ENCODE measurements around the gene CYP27A1.
"Not testable (repeated sequence)": the region's sequence is repeated elsewhere in the genome, so short reads cannot be mapped to it uniquely, and the experiment has no call there.

CYP27A1 gene

DNA sequence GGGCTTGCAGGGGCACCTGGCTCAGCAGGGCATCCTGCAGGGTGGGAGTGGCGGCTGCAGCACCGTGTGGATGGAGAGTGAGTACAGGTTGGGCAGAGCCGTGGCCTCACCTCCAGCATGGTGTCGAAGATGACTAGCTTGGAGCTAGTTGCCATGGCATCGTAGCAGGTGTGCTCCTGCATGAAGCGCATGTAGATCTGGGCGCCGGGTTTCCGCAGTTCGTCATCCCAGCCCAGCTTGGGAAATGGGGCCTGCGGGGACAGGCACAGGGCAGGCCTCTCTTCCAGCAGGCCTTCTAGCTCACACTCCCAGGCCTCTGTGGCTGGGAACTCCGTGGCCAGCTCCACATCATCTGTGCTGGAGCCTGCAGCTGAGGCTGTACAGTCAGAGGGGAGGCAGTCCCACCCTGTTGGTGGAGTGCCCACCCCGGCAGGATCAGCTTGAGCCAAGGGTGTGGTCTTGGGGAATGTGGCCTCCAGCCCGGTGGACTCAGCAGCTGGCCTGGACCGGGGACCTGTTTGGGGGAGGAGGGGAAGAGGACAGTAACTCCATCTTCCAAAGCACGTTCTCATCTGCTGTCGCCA is 48.0 kb downstream of the CYP27A1 start:
- DNase-seq (ENCODE audit: insufficient read length, low spot score) (no peak), FAIRE-seq (no peak)

GRCh38 chr2:218830526-218831306 is 48.8 kb downstream of the CYP27A1 start:
- FAIRE-seq (no peak), DNase-seq (ENCODE audit: insufficient read length, low spot score) (no peak)

DNA sequence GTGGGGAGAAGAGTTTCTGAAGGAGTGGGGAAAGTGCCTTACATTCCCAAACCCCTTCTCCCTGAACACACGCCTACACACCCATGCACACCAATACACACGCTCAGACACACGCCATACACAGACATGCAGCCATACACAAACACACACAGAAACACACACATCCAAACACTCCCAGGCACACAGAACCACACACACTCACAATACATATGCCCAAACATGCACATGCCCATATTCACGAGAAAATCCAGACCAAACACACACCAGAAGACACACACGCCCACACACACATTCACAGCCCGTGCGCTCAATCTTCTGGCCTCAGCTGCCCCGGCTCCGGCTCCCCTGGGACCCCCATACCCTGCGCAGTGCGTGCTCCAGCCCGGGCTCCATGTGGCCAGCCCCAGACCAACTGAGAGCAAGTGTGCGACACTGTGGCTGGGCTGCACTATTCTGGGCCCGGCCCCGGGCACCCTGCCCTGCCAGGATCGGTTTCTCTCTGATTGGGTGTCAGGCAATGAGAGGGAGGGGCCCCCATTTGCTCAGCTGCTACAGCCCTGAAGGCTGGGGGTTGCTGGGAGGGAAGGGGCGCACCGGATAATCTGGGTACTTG is 49.5 kb downstream of the CYP27A1 start, which contains the start of gene PRKAG3:
TSS of gene PRKAG3 (minus strand) at position 426 of the 613 bp plus-strand sequence.
- peak; percentile 90 for FAIRE-seq
- no peak for DNase-seq (ENCODE audit: insufficient read length, low spot score)

GRCh38 chr2:218832081-218832480 is 50.1 kb downstream of the CYP27A1 start:
- DNase-seq (ENCODE audit: insufficient read length, low spot score) (no peak), FAIRE-seq (no peak)

DNA sequence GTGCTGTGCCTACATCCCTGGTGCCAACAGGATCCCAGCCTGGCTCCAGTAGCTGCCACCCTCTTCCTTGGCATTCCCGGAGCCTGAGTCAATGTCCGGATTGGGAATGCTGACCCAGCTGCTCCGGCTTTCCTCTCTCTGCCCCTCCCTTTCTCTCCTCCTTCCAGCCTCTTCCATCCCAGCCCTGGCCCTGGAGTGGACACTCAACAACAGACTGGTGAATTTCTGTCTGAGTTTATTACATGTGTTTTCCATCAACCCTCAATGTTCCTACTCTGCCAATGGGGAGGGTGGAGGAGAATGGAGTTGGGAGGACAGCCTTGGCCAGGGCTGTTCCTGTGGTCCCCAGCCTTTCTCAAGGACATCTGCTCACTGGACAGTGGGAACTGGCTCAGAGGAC is 50.6 kb downstream of the CYP27A1 start:
- peak; percentile 69 for FAIRE-seq
- DNase-seq (ENCODE audit: insufficient read length, low spot score), result peak; percentile 44

GRCh38 chr2:218833023-218833609 is 51.2 kb downstream of the CYP27A1 start:
- DNase-seq (ENCODE audit: insufficient read length, low spot score) (no peak), FAIRE-seq (no peak)

DNA sequence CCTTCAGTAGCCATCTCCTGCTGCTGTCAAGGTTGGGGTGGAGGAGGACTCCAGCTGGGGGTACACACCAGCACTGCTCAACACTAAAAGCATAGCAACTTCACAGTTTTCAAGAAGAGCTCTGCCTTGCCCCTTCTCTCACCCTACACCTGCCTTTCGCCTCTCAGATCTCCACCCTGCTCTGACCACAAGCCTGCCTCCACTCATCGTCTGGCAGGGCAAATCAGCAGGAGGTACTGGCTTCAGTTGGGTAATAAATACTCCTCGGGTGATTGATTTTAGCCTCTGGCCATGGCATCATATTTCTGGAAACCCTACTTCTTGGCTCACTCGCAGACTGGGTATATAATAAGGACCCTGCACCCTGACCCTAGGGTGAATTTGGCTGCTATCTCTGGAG is 52.7 kb downstream of the CYP27A1 start:
- FAIRE-seq (no peak), DNase-seq (ENCODE audit: insufficient read length, low spot score) (no peak)

GRCh38 chr2:218837495-218837894 is 55.5 kb downstream of the CYP27A1 start:
- no peak for DNase-seq (ENCODE audit: insufficient read length, low spot score)
- no peak for FAIRE-seq

- DNase-seq (ENCODE audit: insufficient read length, low spot score), result no peak
- no peak for FAIRE-seq
Observed at GRCh38 chr2:218839430-218839829, 57.5 kb downstream of the CYP27A1 start.

DNA sequence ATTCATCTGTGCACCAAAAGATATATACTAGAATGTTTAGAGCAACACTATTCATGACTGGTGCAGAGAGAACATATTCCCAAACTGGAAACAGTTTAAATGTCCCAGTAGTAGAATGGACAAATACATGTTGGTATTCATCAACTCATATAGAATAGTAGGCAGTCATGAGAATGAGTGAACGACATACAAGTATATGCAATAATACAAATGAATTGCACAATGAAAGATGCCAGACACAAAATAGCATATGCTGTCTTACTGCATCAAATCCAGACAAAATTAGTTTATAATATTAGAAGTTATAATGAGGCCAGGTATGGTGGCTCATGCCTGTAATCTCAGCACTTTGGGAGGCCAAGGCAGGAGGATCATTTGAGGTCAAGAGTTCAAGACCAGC is 57.9 kb downstream of the CYP27A1 start:
- no peak for DNase-seq (ENCODE audit: insufficient read length, low spot score)
- FAIRE-seq, result no peak

DNA sequence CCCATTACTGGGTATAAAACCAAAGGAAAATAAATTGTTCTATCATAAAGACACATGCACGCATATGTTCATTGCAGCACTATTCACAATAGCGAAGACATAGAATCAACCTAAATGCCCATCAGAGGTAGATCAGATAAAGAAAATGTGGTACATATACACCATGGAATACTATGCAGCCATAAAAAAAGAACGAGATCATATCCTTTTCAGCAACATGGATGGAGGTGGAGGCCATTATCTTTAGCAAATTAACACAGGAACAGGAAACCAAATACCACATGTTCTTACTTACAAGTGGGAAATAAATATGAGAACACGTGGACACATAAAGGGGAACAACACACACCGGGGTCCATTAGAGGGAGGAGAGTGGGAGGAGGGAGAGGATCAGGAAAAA is 62.4 kb downstream of the CYP27A1 start:
- not testable (repeated sequence) for DNase-seq (ENCODE audit: insufficient read length, low spot score); FAIRE-seq

GRCh38 chr2:218846963-218847362 is 65.0 kb downstream of the CYP27A1 start:
- not testable (repeated sequence) for FAIRE-seq

GRCh38 chr2:218849721-218850120 is 67.8 kb downstream of the CYP27A1 start:
- FAIRE-seq (no peak), DNase-seq (ENCODE audit: insufficient read length, low spot score) (no peak)

More at GRCh38 chr2:218846963-218847362, 65.0 kb downstream of the CYP27A1 start:
- not testable (repeated sequence) for DNase-seq (ENCODE audit: insufficient read length, low spot score)

GRCh38 chr2:218850796-218851195 is 68.8 kb downstream of the CYP27A1 start:
- no peak for FAIRE-seq

DNA sequence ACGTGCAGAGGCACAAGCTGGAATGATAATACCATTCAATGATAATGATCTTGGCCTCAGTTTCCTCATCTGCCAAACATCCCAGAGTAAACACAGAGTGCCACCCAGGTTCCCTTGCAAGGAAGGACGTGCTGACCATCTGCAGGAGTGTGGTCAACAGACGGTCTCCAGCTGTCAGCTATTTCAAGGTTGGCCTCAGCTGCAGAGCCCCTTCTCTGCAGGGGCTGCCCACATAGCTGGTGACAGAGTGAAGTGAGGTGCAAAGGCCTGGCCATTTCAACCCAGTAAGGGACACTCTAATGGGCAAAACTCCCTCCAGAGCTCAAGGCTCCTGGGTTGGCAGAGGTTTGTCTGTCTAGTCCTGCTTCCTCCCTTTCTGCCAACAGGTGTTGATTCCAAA is 69.3 kb downstream of the CYP27A1 start:
- DNase-seq (ENCODE audit: insufficient read length, low spot score) (no peak), FAIRE-seq (peak; percentile 23)

More at GRCh38 chr2:218850796-218851195, 68.8 kb downstream of the CYP27A1 start:
- DNase-seq (ENCODE audit: insufficient read length, low spot score), result no peak

- peak; percentile 26 for FAIRE-seq
- DNase-seq (ENCODE audit: insufficient read length, low spot score), result peak; percentile 62
Observed at GRCh38 chr2:218852911-218853667, 71.1 kb downstream of the CYP27A1 start.

DNA sequence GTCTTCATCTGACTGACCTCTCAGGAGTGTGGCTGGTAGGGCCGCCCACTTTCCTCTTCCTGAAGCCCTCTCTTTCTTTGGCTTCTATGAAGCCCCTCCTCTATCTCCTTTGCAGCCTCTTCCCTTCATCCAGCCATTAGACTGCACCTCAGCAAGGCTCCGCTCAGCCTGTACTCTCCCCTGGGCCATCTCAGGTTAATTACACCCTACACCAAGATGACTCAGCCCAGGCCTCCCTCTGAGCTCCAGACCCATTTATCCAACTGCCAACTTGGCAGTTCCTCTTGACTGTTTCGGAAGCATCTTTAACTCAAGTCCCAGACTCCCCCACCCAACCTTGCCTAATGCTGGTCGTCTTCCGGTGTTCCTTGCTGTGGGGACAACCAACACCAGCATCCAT is 71.8 kb downstream of the CYP27A1 start:
- DNase-seq (ENCODE audit: insufficient read length, low spot score) (no peak), FAIRE-seq (no peak)

DNA sequence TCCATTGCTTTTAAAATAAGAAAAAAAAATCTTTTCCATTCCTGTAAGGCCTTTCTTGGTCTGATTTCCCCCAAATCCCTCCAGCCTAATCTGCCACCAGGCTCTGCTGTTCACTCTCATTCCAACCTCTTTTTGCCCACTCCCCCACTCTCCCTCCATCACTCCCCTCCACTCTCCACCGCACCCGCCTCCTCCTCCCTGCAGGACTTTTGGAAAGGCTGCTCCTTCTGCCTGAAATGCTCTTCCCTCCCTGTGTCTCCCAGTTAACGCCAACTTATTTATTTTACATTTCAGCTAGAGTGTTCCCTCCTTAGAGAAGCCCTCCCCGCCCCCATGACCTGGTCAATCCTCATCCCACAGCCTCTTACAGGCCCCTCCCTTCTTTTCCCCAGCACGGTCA is 72.9 kb downstream of the CYP27A1 start:
- FAIRE-seq (no peak), DNase-seq (ENCODE audit: insufficient read length, low spot score) (no peak)

- FAIRE-seq, result no peak
- no peak for DNase-seq (ENCODE audit: insufficient read length, low spot score)
Observed at GRCh38 chr2:218855305-218856166, 73.6 kb downstream of the CYP27A1 start.

All from HTR-8/SVneo (cell line).